Gastroesophageal sphincter (tissue), 4 donors: Measurements from ENCODE around the gene PROSER2. TPM values are rescaled to one million over a fixed set of nuclear protein-coding genes. Genes with fewer than 3 reads are reported as not detected.

ENCODE experiments used
- ATAC-seq: fragments of 150-250 bp; one replicate; pipeline ENCODE4 v1.9.1; 2016; ENCODE audit warnings: mild to moderate bottlenecking, moderate library complexity
- H3K27ac ChIP-seq, 4 donors: fragments of 200-600 bp; sonication (generic) in 3 of 4; 1 replicate in 3 of 4; 2 replicates in 1 of 4; pipeline ENCODE4 v1.5.1; 2016 to 2019
- H3K27me3 ChIP-seq: fragments of 200-600 bp; sonication (generic); one replicate; pipeline ENCODE4 v1.5.1; 2019
- H3K36me3 ChIP-seq, 2 donors: fragments of 200-600 bp; sonication (generic); one replicate each; pipeline ENCODE4 v1.5.1; 2019; ENCODE audit warnings: control low read depth in 1 of 2
- H3K4me1 ChIP-seq, 3 donors: fragments of 200-600 bp; sonication (generic); 1 replicate in 2 of 3; 2 replicates in 1 of 3; pipeline ENCODE4 v1.5.1; 2016 to 2019; ENCODE audit warnings: control low read depth in 2 of 3
- H3K4me3 ChIP-seq, 2 donors: fragments of 200-600 bp; sonication (generic); one replicate each; pipeline ENCODE4 v1.5.1; 2019; ENCODE audit warnings: mild to moderate bottlenecking in 1 of 2, moderate library complexity in 1 of 2
- H3K9me3 ChIP-seq, 3 donors: fragments of 200-600 bp; sonication (generic); one replicate each; pipeline ENCODE4 v1.5.1; 2017 to 2019; ENCODE audit warnings: control low read depth in 2 of 3
- CTCF ChIP-seq, 4 experiments: fragments of 200-600 bp in 2 of 4; fragments of 450-650 bp in 2 of 4; sonication (generic) in 1 of 4; IDR thresholded peaks; one replicate each; pipeline ENCODE4 v1.5.1; 2017 to 2019; ENCODE audit warnings: antibody characterized with exemption in 4 of 4, mild to moderate bottlenecking in 2 of 4, moderate library complexity in 2 of 4
- EP300 ChIP-seq: sonication (generic); formaldehyde crosslinking; IDR thresholded peaks from one replicate; pipeline ENCODE4 v1.6.1; 2017; ENCODE audit warnings: antibody characterized with exemption, mild to moderate bottlenecking
- POLR2A ChIP-seq, 2 donors: fragments of 450-650 bp; IDR thresholded peaks; one replicate each; pipeline ENCODE4 v1.6.1; 2017; ENCODE audit warnings: antibody characterized with exemption in 2 of 2, mild to moderate bottlenecking in 2 of 2, moderate library complexity in 1 of 2
- POLR2AphosphoS5 ChIP-seq: sonication (generic); formaldehyde crosslinking; IDR thresholded peaks from one replicate; pipeline ENCODE4 v1.6.1; 2017; ENCODE audit warnings: antibody characterized with exemption
- WGBS, 2 donors: methylation state at CpG; one replicate each; pipeline ENCODE4 v1.1.5; 2018; ENCODE audit warnings: low coverage in 1 of 2; 5-methylcytosine and 5-hydroxymethylcytosine counted together
- total RNA-seq, 4 donors: library from RNA; depleted of rRNA; stranded (reverse); fragments of >200 nt; gene quantifications; one replicate each; pipeline ENCODE4 v1.1.0, GENCODE V29; 2016

PROSER2 gene
- total RNA-seq, 4 donors from 2014 or later = 0.62 to 10.3 (median 1.8) TPM

GRCh38 chr10:11831520-11831951, 8.4 kb downstream of the PROSER2 start:
- Histone ChIP-seq H3K9me3 (no peaks in the 10 kb centered on the region), H3K27ac (no peak overlapping the region), H3K27me3 (peaks cover 24% of the 10 kb centered on the region), H3K4me3 (no peak overlapping the region), H3K4me1 (no peaks in the 10 kb centered on the region), H3K36me3 (no peaks in the 10 kb centered on the region)
- 72 to 78% methylated on average over 6 to 7 of the region's 7 CpGs for WGBS, 2 donors
- TF ChIP-seq POLR2A (IDR thresholded peaks at IDR 0.05) (no peak), POLR2AphosphoS5 (no peak), EP300 (no peak), CTCF (IDR thresholded peaks at IDR 0.05) (no peak)
- ATAC-seq = no peak

- no peak for ATAC-seq
- Histone ChIP-seq H3K4me1 (no peaks in the 10 kb centered on the region), H3K36me3 (no peaks in the 10 kb centered on the region), H3K4me3 (no peak overlapping the region), H3K27me3 (peaks cover 18% of the 10 kb centered on the region), H3K9me3 (no peaks in the 10 kb centered on the region), H3K27ac (no peak overlapping the region)
- WGBS, 2 donors = 77 to 80% methylated on average over 5 of the region's 5 CpGs
- TF ChIP-seq CTCF (IDR thresholded peaks at IDR 0.05) (no peak), EP300 (no peak), POLR2AphosphoS5 (no peak), POLR2A (IDR thresholded peaks at IDR 0.05) (no peak)
Observed at GRCh38 chr10:11832042-11832441, 8.9 kb downstream of the PROSER2 start.

GRCh38 chr10:11835061-11835460, 11.9 kb downstream of the PROSER2 start:
- Histone ChIP-seq H3K4me3 (no peak overlapping the region), H3K27me3 (peaks cover 4% of the 10 kb centered on the region), H3K27ac (no peak overlapping the region), H3K4me1 (no peaks in the 10 kb centered on the region), H3K36me3 (no peaks in the 10 kb centered on the region), H3K9me3 (no peaks in the 10 kb centered on the region)
- WGBS, 2 donors = 75 to 100% methylated on average over 2 to 6 of the region's 6 CpGs
- no peak for ATAC-seq
- TF ChIP-seq EP300 = no peak
- no peak for TF ChIP-seq POLR2A (IDR thresholded peaks at IDR 0.05)
- TF ChIP-seq CTCF (IDR thresholded peaks at IDR 0.05) = no peak
- no peak for TF ChIP-seq POLR2AphosphoS5

GRCh38 chr10:11835704-11836103, 12.5 kb downstream of the PROSER2 start:
- Histone ChIP-seq H3K4me3 (no peak overlapping the region), H3K36me3 (no peaks in the 10 kb centered on the region), H3K4me1 (no peaks in the 10 kb centered on the region), H3K9me3 (no peaks in the 10 kb centered on the region), H3K27ac (no peak overlapping the region), H3K27me3 (peaks cover 4% of the 10 kb centered on the region)
- 65 to 78% methylated on average over 5 to 8 of the region's 8 CpGs for WGBS, 2 donors
- TF ChIP-seq POLR2A (IDR thresholded peaks at IDR 0.05) (no peak), EP300 (no peak), CTCF (IDR thresholded peaks at IDR 0.05) (no peak), POLR2AphosphoS5 (no peak)
- ATAC-seq = no peak

- Histone ChIP-seq H3K27ac (no peak overlapping the region), H3K4me3 (no peak overlapping the region), H3K36me3 (no peaks in the 10 kb centered on the region), H3K9me3 (no peaks in the 10 kb centered on the region), H3K27me3 (peaks cover 4% of the 10 kb centered on the region), H3K4me1 (no peaks in the 10 kb centered on the region)
- TF ChIP-seq CTCF (IDR thresholded peaks at IDR 0.05) (no peak), POLR2AphosphoS5 (no peak), EP300 (no peak), POLR2A (IDR thresholded peaks at IDR 0.05) (no peak)
- 86 to 87% methylated on average over 13 to 17 of the region's 17 CpGs for WGBS, 2 donors
- no peak for ATAC-seq
Observed at GRCh38 chr10:11837372-11838161, 14.4 kb downstream of the PROSER2 start.
